ENCODE results near the gene DCTD. TPM values are rescaled to one million over a fixed set of nuclear protein-coding genes. Genes with fewer than 3 reads are reported as not detected.
A peak's percentile ranks its signal among the peaks of the same experiment; 100 is the strongest.

The DCTD gene
- total and polyA plus RNA-seq, 2 of the 13 experiments (the other 11 are each of a cell fraction or from before 2014, with no cell fraction given) = 85.1 to 95.3 TPM

DNA sequence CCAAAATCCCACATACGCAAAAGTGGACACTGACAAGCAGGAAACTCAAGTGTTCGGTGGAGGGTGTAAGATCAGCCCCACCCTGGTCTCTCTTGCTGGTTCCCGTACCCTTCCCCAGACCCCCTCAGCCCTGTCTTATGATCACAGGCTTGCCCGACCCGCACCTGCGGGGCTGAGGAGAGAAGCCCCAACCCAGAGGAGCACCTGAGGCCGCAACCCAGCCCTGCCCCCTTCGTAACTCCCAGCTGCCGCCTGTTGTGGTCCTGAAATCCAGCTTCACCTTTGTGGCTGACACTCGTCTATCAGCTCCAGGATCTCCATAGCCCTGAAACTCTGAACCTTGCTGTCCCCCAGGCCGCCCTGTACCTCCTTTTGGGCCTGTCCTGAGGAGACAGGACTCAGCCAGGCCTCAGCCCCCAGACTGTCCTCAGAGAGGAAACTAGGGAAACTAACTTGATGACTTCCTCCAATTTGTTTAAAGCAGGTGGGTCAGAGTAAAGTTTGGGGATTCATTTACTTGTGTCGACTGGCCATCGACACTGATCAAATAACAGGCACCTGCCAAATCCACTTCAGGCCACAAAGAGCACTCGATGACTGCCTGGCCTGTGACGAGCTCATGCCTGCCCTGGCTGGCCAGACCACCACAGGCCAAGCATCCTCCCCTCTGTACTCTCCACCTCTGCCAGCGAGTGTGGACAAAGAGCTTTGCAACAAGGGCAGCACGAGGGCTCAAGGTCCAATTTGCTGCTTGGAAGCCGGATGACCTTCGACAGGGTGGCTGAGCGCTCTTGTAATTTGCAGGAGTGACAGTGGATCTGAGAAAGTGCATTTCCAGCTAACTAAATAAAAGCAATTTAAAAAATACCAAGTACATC lies 19.3 kb downstream of the DCTD start (continued):
- TF ChIP-seq ZNF280B (CRISPR knock-in tag; IDR thresholded peaks at IDR 0.05; ENCODE audit: borderline replicate concordance) = peak; percentile 67; the same call in 1 of the 2 replicates
- peak; percentile 43; the same call in 1 of the 2 replicates for TF ChIP-seq ZNF607 (CRISPR knock-in tag; IDR thresholded peaks at IDR 0.05; ENCODE audit: borderline replicate concordance)
- peak; percentile 98 for TF ChIP-seq HDAC1 (CRISPR knock-in tag; IDR thresholded peaks at IDR 0.05)
- peak; percentile 87; the same call in 1 of the 2 replicates for TF ChIP-seq ZNF225 (CRISPR knock-in tag; IDR thresholded peaks at IDR 0.05)
- peak; percentile 96 for TF ChIP-seq ZBTB38 (CRISPR knock-in tag; IDR thresholded peaks at IDR 0.05)
- TF ChIP-seq PHF5A (CRISPR knock-in tag; IDR thresholded peaks at IDR 0.05; ENCODE audit: low read depth, unreplicated experiment) = no peak
- no peak for TF ChIP-seq POLR2AphosphoS2 (IDR thresholded peaks at IDR 0.05; ENCODE audit: low read depth, low read length)
- TF ChIP-seq MTA1 (CRISPR knock-in tag; IDR thresholded peaks at IDR 0.05; ENCODE audit: borderline replicate concordance) = peak; percentile 98
- no peak; the same call in 1 of the 2 replicates for TF ChIP-seq ZNF362 (CRISPR knock-in tag; IDR thresholded peaks at IDR 0.05; ENCODE audit: borderline replicate concordance)
- TF ChIP-seq, protein P1, sequence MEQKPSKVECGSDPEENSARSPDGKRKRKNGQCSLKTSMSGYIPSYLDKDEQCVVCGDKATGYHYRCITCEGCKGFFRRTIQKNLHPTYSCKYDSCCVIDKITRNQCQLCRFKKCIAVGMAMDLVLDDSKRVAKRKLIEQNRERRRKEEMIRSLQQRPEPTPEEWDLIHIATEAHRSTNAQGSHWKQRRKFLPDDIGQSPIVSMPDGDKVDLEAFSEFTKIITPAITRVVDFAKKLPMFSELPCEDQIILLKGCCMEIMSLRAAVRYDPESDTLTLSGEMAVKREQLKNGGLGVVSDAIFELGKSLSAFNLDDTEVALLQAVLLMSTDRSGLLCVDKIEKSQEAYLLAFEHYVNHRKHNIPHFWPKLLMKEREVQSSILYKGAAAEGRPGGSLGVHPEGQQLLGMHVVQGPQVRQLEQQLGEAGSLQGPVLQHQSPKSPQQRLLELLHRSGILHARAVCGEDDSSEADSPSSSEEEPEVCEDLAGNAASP (CRISPR knock-in tag; IDR thresholded peaks at IDR 0.05; ENCODE audit: borderline replicate concordance) = peak; percentile 84
- TF ChIP-seq ZNF431 (CRISPR knock-in tag; IDR thresholded peaks at IDR 0.05; ENCODE audit: borderline replicate concordance, low read depth) = peak; percentile 91; the same call in 1 of the 2 replicates
- peak; percentile 92; the same call in 1 of the 2 replicates for TF ChIP-seq ZNF782 (CRISPR knock-in tag; IDR thresholded peaks at IDR 0.05; ENCODE audit: borderline replicate concordance)
- no peak; the same call in 1 of the 2 replicates for TF ChIP-seq ELF4 (CRISPR knock-in tag; IDR thresholded peaks at IDR 0.05; ENCODE audit: borderline replicate concordance)
- TF ChIP-seq ZNF75D (CRISPR knock-in tag; IDR thresholded peaks at IDR 0.05; ENCODE audit: borderline replicate concordance) = no peak
- no peak for TF ChIP-seq E2F1 (CRISPR knock-in tag; IDR thresholded peaks at IDR 0.05)
- TF ChIP-seq KLF12 (CRISPR knock-in tag; IDR thresholded peaks at IDR 0.05; ENCODE audit: borderline replicate concordance) = peak; percentile 84; the same call in 1 of the 2 replicates
- TF ChIP-seq, protein P2, sequence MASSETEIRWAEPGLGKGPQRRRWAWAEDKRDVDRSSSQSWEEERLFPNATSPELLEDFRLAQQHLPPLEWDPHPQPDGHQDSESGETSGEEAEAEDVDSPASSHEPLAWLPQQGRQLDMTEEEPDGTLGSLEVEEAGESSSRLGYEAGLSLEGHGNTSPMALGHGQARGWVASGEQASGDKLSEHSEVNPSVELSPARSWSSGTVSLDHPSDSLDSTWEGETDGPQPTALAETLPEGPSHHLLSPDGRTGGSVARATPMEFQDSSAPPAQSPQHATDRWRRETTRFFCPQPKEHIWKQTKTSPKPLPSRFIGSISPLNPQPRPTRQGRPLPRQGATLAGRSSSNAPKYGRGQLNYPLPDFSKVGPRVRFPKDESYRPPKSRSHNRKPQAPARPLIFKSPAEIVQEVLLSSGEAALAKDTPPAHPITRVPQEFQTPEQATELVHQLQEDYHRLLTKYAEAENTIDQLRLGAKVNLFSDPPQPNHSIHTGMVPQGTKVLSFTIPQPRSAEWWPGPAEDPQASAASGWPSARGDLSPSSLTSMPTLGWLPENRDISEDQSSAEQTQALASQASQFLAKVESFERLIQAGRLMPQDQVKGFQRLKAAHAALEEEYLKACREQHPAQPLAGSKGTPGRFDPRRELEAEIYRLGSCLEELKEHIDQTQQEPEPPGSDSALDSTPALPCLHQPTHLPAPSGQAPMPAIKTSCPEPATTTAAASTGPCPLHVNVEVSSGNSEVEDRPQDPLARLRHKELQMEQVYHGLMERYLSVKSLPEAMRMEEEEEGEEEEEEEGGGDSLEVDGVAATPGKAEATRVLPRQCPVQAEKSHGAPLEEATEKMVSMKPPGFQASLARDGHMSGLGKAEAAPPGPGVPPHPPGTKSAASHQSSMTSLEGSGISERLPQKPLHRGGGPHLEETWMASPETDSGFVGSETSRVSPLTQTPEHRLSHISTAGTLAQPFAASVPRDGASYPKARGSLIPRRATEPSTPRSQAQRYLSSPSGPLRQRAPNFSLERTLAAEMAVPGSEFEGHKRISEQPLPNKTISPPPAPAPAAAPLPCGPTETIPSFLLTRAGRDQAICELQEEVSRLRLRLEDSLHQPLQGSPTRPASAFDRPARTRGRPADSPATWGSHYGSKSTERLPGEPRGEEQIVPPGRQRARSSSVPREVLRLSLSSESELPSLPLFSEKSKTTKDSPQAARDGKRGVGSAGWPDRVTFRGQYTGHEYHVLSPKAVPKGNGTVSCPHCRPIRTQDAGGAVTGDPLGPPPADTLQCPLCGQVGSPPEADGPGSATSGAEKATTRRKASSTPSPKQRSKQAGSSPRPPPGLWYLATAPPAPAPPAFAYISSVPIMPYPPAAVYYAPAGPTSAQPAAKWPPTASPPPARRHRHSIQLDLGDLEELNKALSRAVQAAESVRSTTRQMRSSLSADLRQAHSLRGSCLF (CRISPR knock-in tag; IDR thresholded peaks at IDR 0.05; ENCODE audit: borderline replicate concordance) = no peak

All from HepG2 (cell line).